GM23248 (cell line): Measurements from ENCODE around the gene RAB28. TPM values are rescaled to one million over a fixed set of nuclear protein-coding genes. Genes with fewer than 3 reads are reported as not detected.

ENCODE experiments used
- DNase-seq: peaks from one replicate; pipeline ENCODE4 v3.0.0-alpha.2; 2015
- H2AFZ ChIP-seq: fragments of 200-600 bp; sonication (generic); 2 replicates; pipeline ENCODE4 v1.6.1; 2016; ENCODE audit warnings: antibody characterized with exemption
- H3F3A ChIP-seq: fragments of 200-600 bp; sonication (generic); 2 replicates; pipeline ENCODE4 v1.6.1; 2016; ENCODE audit warnings: mild to moderate bottlenecking, antibody characterized with exemption, mixed run types; ENCODE audit not compliant: insufficient read depth
- H3K27ac ChIP-seq: fragments of 200-600 bp; sonication (generic); 2 replicates; pipeline ENCODE4 v1.5.1; 2016; ENCODE audit warnings: mild to moderate bottlenecking
- H3K27me3 ChIP-seq: fragments of 200-600 bp; sonication (generic); replicated peaks from 2 replicates; pipeline ENCODE4 v1.6.1; 2016; ENCODE audit warnings: mild to moderate bottlenecking; ENCODE audit not compliant: insufficient read depth
- H3K36me3 ChIP-seq: fragments of 200-600 bp; sonication (generic); 2 replicates; pipeline ENCODE4 v1.6.1; 2016; ENCODE audit warnings: low read depth, mild to moderate bottlenecking
- H3K4me1 ChIP-seq: fragments of 200-600 bp; sonication (generic); 2 replicates; pipeline ENCODE4 v1.6.1; 2016; ENCODE audit warnings: mild to moderate bottlenecking; ENCODE audit not compliant: insufficient read depth
- H3K4me2 ChIP-seq: fragments of 200-600 bp; sonication (generic); one replicate; pipeline ENCODE4 v1.6.1; 2016; ENCODE audit warnings: mild to moderate bottlenecking; ENCODE audit not compliant: unreplicated experiment
- H3K4me3 ChIP-seq: fragments of 200-600 bp; sonication (generic); 2 replicates; pipeline ENCODE4 v1.5.1; 2016; ENCODE audit warnings: mild to moderate bottlenecking
- H3K79me2 ChIP-seq: fragments of 200-600 bp; sonication (generic); 2 replicates; pipeline ENCODE4 v1.6.1; 2016; ENCODE audit warnings: mild to moderate bottlenecking; ENCODE audit not compliant: insufficient read depth
- H3K9ac ChIP-seq: fragments of 200-600 bp; sonication (generic); 2 replicates; pipeline ENCODE4 v1.6.1; 2016; ENCODE audit warnings: mild to moderate bottlenecking
- H3K9me2 ChIP-seq: fragments of 200-600 bp; sonication (generic); 2 replicates; pipeline ENCODE4 v1.6.1; 2016; ENCODE audit warnings: mixed run types, mild to moderate bottlenecking, moderate library complexity; ENCODE audit not compliant: insufficient read depth
- H3K9me3 ChIP-seq: fragments of 200-600 bp; sonication (generic); one replicate; pipeline ENCODE4 v1.6.1; 2017; ENCODE audit warnings: low read depth
- H4K20me1 ChIP-seq: fragments of 200-600 bp; sonication (generic); 2 replicates; pipeline ENCODE4 v1.6.0; 2016; ENCODE audit not compliant: insufficient read depth
- EZH2 ChIP-seq: fragments of 200-600 bp; sonication (generic); IDR thresholded peaks from 2 replicates; pipeline ENCODE4 v1.6.1; 2018; ENCODE audit warnings: antibody characterized with exemption, mild to moderate bottlenecking; ENCODE audit not compliant: insufficient read depth, poor library complexity, severe bottlenecking
- EZH2phosphoT487 ChIP-seq: fragments of 200-600 bp; sonication (generic); IDR thresholded peaks from 2 replicates; pipeline ENCODE4 v1.6.1; 2018; ENCODE audit warnings: antibody characterized with exemption, moderate library complexity, mild to moderate bottlenecking, low read depth; ENCODE audit not compliant: insufficient read depth
- WGBS, 2 experiments: methylation state at CpG; one replicate each; pipeline ENCODE4 v1.1.6; 2015 to 2017; ENCODE audit warnings: low lambda C conversion rate in 2 of 2, low coverage in 1 of 2; ENCODE audit errors: missing lambda C conversion rate in 2 of 2; 5-methylcytosine and 5-hydroxymethylcytosine counted together
- in situ Hi-C: fragments of 300-500 bp; cut with MboI; formaldehyde crosslinking; loops from 2 replicates; pipeline ENCODE4 v1.15.0; 2020
- polyA plus RNA-seq: library from polyadenylated mRNA; unstranded; fragments of >200 nt; fragmentation: Nextera tagmentation; extraction: Ambion mirVana; gene quantifications from 2 replicates; pipeline ENCODE4 v1.2.1, GENCODE V29; 2016
- total RNA-seq: library from RNA; depleted of rRNA; stranded (reverse); fragments of >200 nt; shearing (Covaris generic); gene quantifications from 2 replicates; pipeline ENCODE4 v1.2.3, GENCODE V29; 2014; rRNA removed

The RAB28 gene
- total RNA-seq (16.4 and 18.9 TPM in 2 replicates), polyA plus RNA-seq (23.5 and 26.5 TPM in 2 replicates)

GRCh38 chr4:13484122-13484748 is at the start of gene RAB28:
RAB28 (minus strand) TSS chr4:13484340.
- Histone ChIP-seq H4K20me1 (no peaks in the 10 kb centered on the region), H3K4me1 (peaks cover 20% of the 10 kb centered on the region)
- DNase-seq: peak; percentile 97

GRCh38 chr4:13531625-13531998 is 47.5 kb upstream of the RAB28 start:
- H3K79me2 ChIP-seq: no peaks in the 10 kb centered on the region
- WGBS, 2 experiments: 38 to 42% methylated on average over 8 of the region's 8 CpGs
- H3K9me3 ChIP-seq: no peaks in the 10 kb centered on the region
- no peak overlapping the region for H3K4me3 ChIP-seq
- no peak for DNase-seq
- no peaks in the 10 kb centered on the region for H3K9me2 ChIP-seq
- no peak overlapping the region for H3K4me2 ChIP-seq
- no peaks in the 10 kb centered on the region for H3F3A ChIP-seq
- H3K27me3 ChIP-seq: peaks cover 97% of the 10 kb centered on the region
- no peaks in the 10 kb centered on the region for H4K20me1 ChIP-seq
- no peak overlapping the region for H3K9ac ChIP-seq
- TF ChIP-seq EZH2phosphoT487 (no peak), EZH2 (no peak)
- H3K36me3 ChIP-seq: no peaks in the 10 kb centered on the region
- in situ Hi-C loops: no loop called here
- H3K27ac ChIP-seq: no peak overlapping the region
- no peaks in the 10 kb centered on the region for H3K4me1 ChIP-seq
- no peak overlapping the region for H2AFZ ChIP-seq

More at GRCh38 chr4:13484122-13484748, at the start of gene RAB28:
- no peaks in the 10 kb centered on the region for H3K9me2 ChIP-seq
- in situ Hi-C loops: no loop called here
- H3K27ac ChIP-seq: peak within 1 kb of the TSS; percentile 94
- H3K4me2 ChIP-seq: peak within 1 kb of the TSS; percentile 97
- no peaks in the 10 kb centered on the region for H3K36me3 ChIP-seq
- H3K9me3 ChIP-seq: no peaks in the 10 kb centered on the region
- no peaks in the 10 kb centered on the region for H3K27me3 ChIP-seq
- WGBS, 2 experiments: 1% methylated on average over 36 to 57 of the region's 59 CpGs
- H2AFZ ChIP-seq: peak within 1 kb of the TSS; percentile 92
- H3F3A ChIP-seq: peaks cover 7% of the 10 kb centered on the region; the same call in 1 of the 2 replicates
- H3K79me2 ChIP-seq: peaks cover 43% of the 10 kb centered on the region
- H3K4me3 ChIP-seq: peak within 1 kb of the TSS; percentile 86
- H3K9ac ChIP-seq: peak within 1 kb of the TSS; percentile 89
- TF ChIP-seq EZH2 (no peak), EZH2phosphoT487 (no peak)

GRCh38 chr4:13530823-13531624 is 46.9 kb upstream of the RAB28 start:
- no peak overlapping the region for H3K9ac ChIP-seq
- H3K27ac ChIP-seq: no peak overlapping the region
- peak; percentile 59 for TF ChIP-seq EZH2
- TF ChIP-seq EZH2phosphoT487: peak; percentile 47; the same call in 1 of the 2 replicates
- H3K4me3 ChIP-seq: no peak overlapping the region
- H3K27me3 ChIP-seq: peaks cover 97% of the 10 kb centered on the region
- no peaks in the 10 kb centered on the region for H3K4me1 ChIP-seq
- H3K9me2 ChIP-seq: no peaks in the 10 kb centered on the region
- H3K36me3 ChIP-seq: no peaks in the 10 kb centered on the region
- 13 to 15% methylated on average over 35 of the region's 35 CpGs for WGBS, 2 experiments
- no peaks in the 10 kb centered on the region for H3K9me3 ChIP-seq
- H3K4me2 ChIP-seq: no peak overlapping the region
- H2AFZ ChIP-seq: no peak overlapping the region
- in situ Hi-C loops: no loop called here
- DNase-seq: no peak
- H3K79me2 ChIP-seq: no peaks in the 10 kb centered on the region
- no peaks in the 10 kb centered on the region for H4K20me1 ChIP-seq
- no peaks in the 10 kb centered on the region for H3F3A ChIP-seq

- in situ Hi-C loops: no loop called here
- peaks cover 97% of the 10 kb centered on the region for H3K27me3 ChIP-seq
- no peak overlapping the region for H2AFZ ChIP-seq
These were observed 45.2 kb upstream of the RAB28 start for GRCh38 chr4:13529128-13529919.

More at GRCh38 chr4:13529128-13529919, 45.2 kb upstream of the RAB28 start:
- Histone ChIP-seq H3K36me3 (no peaks in the 10 kb centered on the region), H3K9me2 (no peaks in the 10 kb centered on the region), H3K9ac (no peak overlapping the region), H3K27ac (no peak overlapping the region), H3K4me2 (no peak overlapping the region), H4K20me1 (no peaks in the 10 kb centered on the region), H3K9me3 (no peaks in the 10 kb centered on the region), H3F3A (no peaks in the 10 kb centered on the region), H3K79me2 (no peaks in the 10 kb centered on the region), H3K4me3 (no peak overlapping the region), H3K4me1 (no peaks in the 10 kb centered on the region)
- DNase-seq: no peak
- 15 to 17% methylated on average over 37 of the region's 37 CpGs for WGBS, 2 experiments
- TF ChIP-seq EZH2phosphoT487 (no peak), EZH2 (peak; percentile 85)
